Chondrocyte (in vitro differentiated cells): ENCODE data around the gene TOR1B. TPM values are rescaled to one million over a fixed set of nuclear protein-coding genes. Genes with fewer than 3 reads are reported as not detected.

Experiments
- DNase-seq: peaks from one replicate; pipeline ENCODE4 v3.0.0; 2021; ENCODE audit warnings: mixed read lengths, low spot score
- H3K27ac Mint-ChIP-seq: one replicate; pipeline ENCODE4 v1.8.0; 2021; ENCODE audit warnings: mild to moderate bottlenecking, moderate library complexity, mixed read lengths; ENCODE audit not compliant: unreplicated experiment
- H3K27me3 Mint-ChIP-seq: 2 replicates; pipeline ENCODE4 v1.8.0; 2021; ENCODE audit warnings: low read depth, mixed read lengths
- H3K36me3 Mint-ChIP-seq: 2 replicates; pipeline ENCODE4 v1.8.0; 2021; ENCODE audit warnings: low read depth, mixed read lengths
- H3K4me1 Mint-ChIP-seq: 2 replicates; pipeline ENCODE4 v1.8.0; 2021; ENCODE audit warnings: low read depth, mild to moderate bottlenecking, mixed read lengths
- H3K4me3 Mint-ChIP-seq: one replicate; pipeline ENCODE4 v1.8.0; 2021; ENCODE audit warnings: mild to moderate bottlenecking, moderate library complexity, mixed read lengths; ENCODE audit not compliant: unreplicated experiment
- H3K9me3 Mint-ChIP-seq: 2 replicates; pipeline ENCODE4 v1.8.0; 2021; ENCODE audit warnings: low read depth, mixed read lengths
- CTCF ChIP-seq: fragments of 200-600 bp; sonication (generic); IDR thresholded peaks from 2 replicates; pipeline ENCODE4 v1.5.0; 2021; ENCODE audit warnings: antibody characterized with exemption, mild to moderate bottlenecking, moderate library complexity
- total RNA-seq: library from RNA; stranded (reverse); gene quantifications from 3 replicates; pipeline ENCODE4 v1.2.1, GENCODE V29; 2021

Gene TOR1B
- total RNA-seq, 1 donor from 2014 or later, result 39.4 TPM

- peaks cover 14% of the 10 kb centered on the region for H3K4me1 Mint-ChIP-seq
- no peak for TF ChIP-seq CTCF
- H3K27ac Mint-ChIP-seq, result no peak overlapping the region
- no peaks in the 10 kb centered on the region for H3K36me3 Mint-ChIP-seq
- no peaks in the 10 kb centered on the region for H3K9me3 Mint-ChIP-seq
- peaks cover under 1% of the 10 kb centered on the region for H3K27me3 Mint-ChIP-seq
- no peak overlapping the region for H3K4me3 Mint-ChIP-seq
- no peak for DNase-seq
Observed at GRCh38 chr9:129762985-129763926, 39.7 kb upstream of the TOR1B start.

- H3K36me3 Mint-ChIP-seq, result no peaks in the 10 kb centered on the region
- H3K4me3 Mint-ChIP-seq, result no peak overlapping the region
- H3K27me3 Mint-ChIP-seq, result no peaks in the 10 kb centered on the region
- H3K4me1 Mint-ChIP-seq, result peaks cover 14% of the 10 kb centered on the region
- TF ChIP-seq CTCF, result no peak
- DNase-seq, result no peak
- H3K27ac Mint-ChIP-seq, result no peak overlapping the region
- no peaks in the 10 kb centered on the region for H3K9me3 Mint-ChIP-seq
Observed at GRCh38 chr9:129765764-129766317, 37.1 kb upstream of the TOR1B start.

GRCh38 chr9:129768486-129768885, 34.5 kb upstream of the TOR1B start:
- Mint-ChIP-seq H3K27ac (no peak overlapping the region), H3K4me1 (no peaks in the 10 kb centered on the region), H3K27me3 (no peaks in the 10 kb centered on the region), H3K36me3 (no peaks in the 10 kb centered on the region), H3K9me3 (no peaks in the 10 kb centered on the region), H3K4me3 (no peak overlapping the region)
- no peak for TF ChIP-seq CTCF
- DNase-seq, result no peak

GRCh38 chr9:129769669-129770068, 33.3 kb upstream of the TOR1B start:
- Mint-ChIP-seq H3K27ac (no peak overlapping the region), H3K36me3 (no peaks in the 10 kb centered on the region), H3K27me3 (no peaks in the 10 kb centered on the region), H3K4me1 (no peaks in the 10 kb centered on the region), H3K9me3 (no peaks in the 10 kb centered on the region), H3K4me3 (no peak overlapping the region)
- DNase-seq, result no peak
- no peak for TF ChIP-seq CTCF

- no peaks in the 10 kb centered on the region for H3K4me1 Mint-ChIP-seq
Observed at GRCh38 chr9:129770741-129771140, 32.2 kb upstream of the TOR1B start.

More at GRCh38 chr9:129770741-129771140, 32.2 kb upstream of the TOR1B start:
- Mint-ChIP-seq H3K36me3 (no peaks in the 10 kb centered on the region), H3K9me3 (no peaks in the 10 kb centered on the region), H3K4me3 (no peak overlapping the region), H3K27ac (no peak overlapping the region), H3K27me3 (no peaks in the 10 kb centered on the region)
- DNase-seq, result no peak
- no peak for TF ChIP-seq CTCF
